HCT116 (cell line): ENCODE results near the gene IL3RA. TPM values are rescaled to one million over a fixed set of nuclear protein-coding genes. Genes with fewer than 3 reads are reported as not detected.
"Not testable (repeated sequence)": the region's sequence is repeated elsewhere in the genome, so short reads cannot be mapped to it uniquely, and the experiment has no call there.

Experiments used
- ATAC-seq: fragments of 200-7000 bp; cut with Tn5 transposase; 2 replicates; pipeline ENCODE4 v1.9.1; 2020; ENCODE audit warnings: mild to moderate bottlenecking, moderate library complexity
- BruUV-seq: library from RNA; stranded (reverse); fragments of 400-500 nt; replicated peaks from 2 replicates; lab custom pipeline; 2021; lab: Mats Ljungman, UMichigan
- CTCF ChIA-PET: fragments of 300-600 bp; sonication (Branson Sonifier 250); formaldehyde crosslinking; loops from one replicate; lab custom pipeline; 2021; ENCODE audit warnings: antibody characterized with exemption; lab: Charles Lee
- POLR2A ChIA-PET: fragments of 300-600, 350-600 bp; sonication (Branson Sonifier 250); formaldehyde crosslinking; loops from one replicate; lab custom pipeline; 2021; ENCODE audit warnings: antibody characterized with exemption; lab: Charles Lee
- RAD21 ChIA-PET, 2 experiments: fragments of 300-600 bp; sonication (Branson Sonifier 250); formaldehyde crosslinking; loops; one replicate each; lab custom pipeline; 2023; ENCODE audit warnings: low total read pairs in 2 of 2; ENCODE audit not compliant: uncharacterized antibody in 2 of 2, unreplicated experiment in 2 of 2, low non-redundant PET in 1 of 2; lab: Charles Lee
- DNase-seq: peaks from one replicate; pipeline ENCODE4 v3.0.0-alpha.2; 2010; ENCODE audit warnings: low read depth, low spot score
- H2AFZ ChIP-seq: fragments of 200-600 bp; shearing (Covaris generic), sonication (generic); 2 replicates; pipeline ENCODE4 v1.6.1; 2017; ENCODE audit warnings: low read depth, mixed run types, mixed read lengths, antibody characterized with exemption, low read length; ENCODE audit not compliant: poor library complexity, severe bottlenecking
- H3K27ac ChIP-seq: 2 replicates; pipeline ENCODE4 v1.5.1; 2012; ENCODE audit warnings: low read depth, low read length
- H3K27me3 ChIP-seq: fragments of 200-600 bp; sonication (generic); 2 replicates; pipeline ENCODE4 v1.6.1; 2016; ENCODE audit warnings: mixed run types, low read length, mixed read lengths; ENCODE audit not compliant: insufficient read depth
- H3K36me3 ChIP-seq, 2 experiments: fragments of 200-500 bp in 1 of 2; fragments of 200-600 bp in 1 of 2; sonication (Bioruptor generic) in 1 of 2; sonication (generic) in 1 of 2; 2 replicates each; pipeline versions ENCODE4 v1.5.1 to v1.6.1; 2014 to 2016; ENCODE audit warnings: low read length in 2 of 2, inconsistent platforms in 1 of 2, mixed read lengths in 1 of 2, mixed run types in 1 of 2; ENCODE audit not compliant: insufficient read depth in 2 of 2, control insufficient read depth in 1 of 2
- H3K4me1 ChIP-seq, 2 experiments: fragments of 200-600 bp in 1 of 2; sonication (generic) in 1 of 2; 2 replicates each; pipeline versions ENCODE4 v1.5.1 to v1.6.1; 2012 to 2017; ENCODE audit warnings: low read length in 2 of 2, inconsistent platforms in 1 of 2, mild to moderate bottlenecking in 1 of 2, mixed read lengths in 1 of 2, mixed run types in 1 of 2, moderate library complexity in 1 of 2; ENCODE audit not compliant: insufficient read depth in 2 of 2, control insufficient read depth in 1 of 2
- H3K4me2 ChIP-seq: fragments of 200-600 bp; sonication (generic); 2 replicates; pipeline ENCODE4 v1.6.1; 2017; ENCODE audit warnings: mixed run types, low read length, mixed read lengths
- H3K4me3 ChIP-seq, 2 experiments: fragments of 200-600 bp in 1 of 2; sonication (generic) in 1 of 2; replicated peaks in 1 of 2; 2 replicates each; pipeline ENCODE4 v1.5.1; 2011 to 2016; ENCODE audit warnings: low read length in 2 of 2, control low read depth in 1 of 2, low read depth in 1 of 2, mild to moderate bottlenecking in 1 of 2, mixed read lengths in 1 of 2, mixed run types in 1 of 2
- H3K79me2 ChIP-seq: fragments of 200-600 bp; sonication (generic); 2 replicates; pipeline ENCODE4 v1.6.1; 2017; ENCODE audit warnings: mild to moderate bottlenecking, mixed run types, low read length, moderate library complexity, mixed read lengths; ENCODE audit not compliant: insufficient read depth
- H3K9ac ChIP-seq: fragments of 200-600 bp; sonication (generic); 2 replicates; pipeline ENCODE4 v1.6.1; 2016; ENCODE audit warnings: low read length, mixed read lengths
- H3K9me2 ChIP-seq: fragments of 200-600 bp; sonication (generic), shearing (Covaris generic); 2 replicates; pipeline ENCODE4 v1.6.1; 2017; ENCODE audit warnings: mixed run types, mild to moderate bottlenecking, moderate library complexity; ENCODE audit not compliant: insufficient read depth
- H3K9me3 ChIP-seq, 2 experiments: fragments of 200-500 bp in 1 of 2; fragments of 200-600 bp in 1 of 2; sonication (Bioruptor generic) in 1 of 2; sonication (generic) in 1 of 2; 2 replicates each; pipeline ENCODE4 v1.6.1; 2014 to 2017; ENCODE audit warnings: low read length in 2 of 2, mixed read lengths in 2 of 2, inconsistent platforms in 1 of 2, low read depth in 1 of 2, mild to moderate bottlenecking in 1 of 2, mixed run types in 1 of 2, moderate library complexity in 1 of 2; ENCODE audit not compliant: control insufficient read depth in 1 of 2, insufficient read depth in 1 of 2
- H4K20me1 ChIP-seq: fragments of 200-600 bp; sonication (generic), shearing (Covaris generic); 2 replicates; pipeline ENCODE4 v1.6.1; 2017; ENCODE audit warnings: mixed run types, mild to moderate bottlenecking, moderate library complexity; ENCODE audit not compliant: insufficient read depth
- CTCF ChIP-seq, 3 experiments: fragments of 200-600 bp in 1 of 3; sonication (generic) in 1 of 3; IDR thresholded peaks in 2 of 3; conservative IDR thresholded peaks in 1 of 3; 2 replicates each; pipeline ENCODE4 v1.5.1; 2012 to 2017; ENCODE audit warnings: low read depth in 2 of 3, low read length in 2 of 3, antibody characterized with exemption in 1 of 3, borderline replicate concordance in 1 of 3, control low read depth in 1 of 3, mild to moderate bottlenecking in 1 of 3, mixed read lengths in 1 of 3, mixed run types in 1 of 3, moderate library complexity in 1 of 3; ENCODE audit not compliant: insufficient read depth in 1 of 3
- POLR2A ChIP-seq: IDR thresholded peaks from 2 replicates; pipeline ENCODE4 v1.7.0; 2011; ENCODE audit warnings: borderline replicate concordance; ENCODE audit not compliant: insufficient read depth, insufficient read length; ENCODE audit errors: extremely low read depth
- SIN3A ChIP-seq: IDR thresholded peaks from 2 replicates; pipeline ENCODE4 v1.6.1; 2012; ENCODE audit warnings: low read depth
- SP1 ChIP-seq: IDR thresholded peaks from 2 replicates; pipeline ENCODE4 v1.6.1; 2012; ENCODE audit warnings: low read depth
- TCF7L2 ChIP-seq: IDR thresholded peaks from 2 replicates; pipeline ENCODE4 v1.7.0; 2011; ENCODE audit warnings: borderline replicate concordance, inconsistent platforms; ENCODE audit not compliant: insufficient read depth, insufficient read length; ENCODE audit errors: extremely low read depth
- ZFX ChIP-seq: fragments of 450-650 bp; IDR thresholded peaks from 2 replicates; pipeline ENCODE4 v1.6.1; 2017
- intact Hi-C: fragments of 100-400 bp; cut with micrococcal nuclease; formaldehyde crosslinking; loops from 2 replicates; pipeline ENCODE4 v1.10.0; 2022
- total RNA-seq: library from RNA; stranded (reverse); gene quantifications from one replicate; pipeline ENCODE4 v1.2.1, GENCODE V29; 2021; ENCODE audit not compliant: unreplicated experiment

The IL3RA gene
- total RNA-seq, 1 experiment from 2014 or later = not detected

GRCh38 chrX:1341545-1342184, 5.1 kb downstream of the IL3RA start (continued):
- TF ChIP-seq CTCF (IDR thresholded peaks at IDR 0.05 in 2 of 3, conservative IDR thresholded peaks at IDR 0.05 in 1 of 3; ENCODE audit: borderline replicate concordance in 1 of 3, insufficient read depth in 1 of 3, low read depth in 2 of 3, low read length in 2 of 3) (no peak), SP1 (no peak), POLR2A (no peak), SIN3A (no peak), TCF7L2 (no peak), ZFX (no peak)

GRCh38 chrX:1349606-1350005, 13.0 kb downstream of the IL3RA start:
- RAD21 ChIA-PET, H3K79me2 ChIP-seq, H3K4me3 ChIP-seq, H3K4me2 ChIP-seq, H3K27me3 ChIP-seq, H2AFZ ChIP-seq, CTCF ChIA-PET, H3K9me2 ChIP-seq, H3K27ac ChIP-seq, BruUV-seq, intact Hi-C loops, H3K4me1 ChIP-seq, H3K36me3 ChIP-seq, H3K9me3 ChIP-seq, H4K20me1 ChIP-seq, POLR2A ChIA-PET, H3K9ac ChIP-seq, ATAC-seq, DNase-seq: not testable (repeated sequence)
